HS-27A (cell line): ENCODE measurements around the gene CPNE9.
A peak's percentile ranks its signal among the peaks of the same experiment; 100 is the strongest.

ENCODE experiments used
- DNase-seq: peaks from one replicate; pipeline ENCODE4 v3.0.0-alpha.2; 2012; ENCODE audit warnings: low read depth, missing footprints

Gene CPNE9

DNA sequence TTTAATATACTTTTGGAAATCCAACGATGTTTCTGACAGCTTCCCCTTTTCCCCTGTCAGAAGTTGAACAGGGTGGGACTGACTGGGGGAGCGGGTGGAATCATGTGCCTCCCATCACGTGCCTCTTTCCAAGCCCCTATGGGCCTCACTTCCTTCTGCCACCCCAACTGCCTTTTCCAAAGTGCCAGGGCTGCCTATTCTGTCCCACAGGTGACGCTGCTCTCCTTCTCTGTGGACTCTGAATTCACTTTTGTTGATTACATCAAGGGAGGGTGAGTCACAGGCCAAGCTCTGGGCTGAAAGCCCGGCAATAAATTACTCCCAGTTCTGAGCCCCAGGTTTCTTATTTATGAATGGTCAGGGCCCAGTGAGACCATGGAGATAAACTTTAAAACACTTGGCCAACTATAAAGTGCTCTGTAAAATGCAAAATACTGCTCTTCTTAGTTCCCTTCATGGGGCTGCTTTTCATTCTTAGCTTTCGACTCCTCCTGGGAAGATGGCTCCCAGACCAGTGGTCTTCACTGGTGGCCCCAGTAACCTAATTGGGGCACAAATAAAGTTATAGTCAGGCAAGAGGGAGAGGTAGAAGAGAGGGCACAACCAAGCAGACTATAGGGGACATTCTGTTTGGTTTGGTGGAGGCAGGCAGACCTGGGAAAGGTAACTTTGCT is 12.3 kb downstream of the CPNE9 start:
- peak; percentile 88 for DNase-seq

- no peak for DNase-seq
These were observed 13.3 kb downstream of the CPNE9 start for GRCh38 chr3:9716801-9717555.

DNA sequence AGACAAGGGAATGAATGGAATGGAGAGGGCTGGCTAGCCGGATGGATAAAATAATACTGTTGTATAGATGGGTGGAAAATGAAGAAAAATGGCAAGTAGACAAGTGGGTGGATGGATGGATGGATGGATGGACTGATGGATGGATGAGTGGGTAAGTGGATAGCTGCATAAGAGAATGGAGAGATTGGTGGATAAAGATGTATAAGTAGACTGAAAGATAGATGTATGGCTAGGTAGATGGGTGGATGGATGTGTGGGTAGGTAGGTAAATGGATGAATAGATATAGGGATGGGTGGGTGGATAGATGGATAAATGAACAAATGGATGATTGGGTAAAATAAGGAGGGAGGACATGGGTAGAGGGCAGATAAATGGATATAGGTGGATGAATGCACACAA is 13.9 kb downstream of the CPNE9 start:
- no peak for DNase-seq

DNA sequence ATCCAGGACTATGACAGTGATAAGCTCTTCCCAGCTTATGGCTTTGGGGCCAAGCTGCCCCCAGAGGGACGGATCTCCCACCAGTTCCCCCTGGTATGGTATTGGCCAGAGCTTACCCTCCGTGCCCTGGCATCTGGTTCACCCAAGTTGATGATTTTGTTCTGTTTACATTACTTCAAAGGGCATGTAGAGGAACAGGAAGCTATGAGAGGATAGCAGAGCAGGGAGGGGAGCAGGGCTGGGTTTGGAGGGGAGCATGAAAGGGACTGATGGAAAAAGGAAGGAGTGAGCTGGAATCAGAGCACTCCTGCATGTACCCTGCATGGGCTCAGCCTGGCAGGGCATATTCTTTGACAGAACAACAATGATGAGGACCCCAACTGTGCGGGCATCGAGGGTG is 14.5 kb downstream of the CPNE9 start:
- no peak for DNase-seq

DNA sequence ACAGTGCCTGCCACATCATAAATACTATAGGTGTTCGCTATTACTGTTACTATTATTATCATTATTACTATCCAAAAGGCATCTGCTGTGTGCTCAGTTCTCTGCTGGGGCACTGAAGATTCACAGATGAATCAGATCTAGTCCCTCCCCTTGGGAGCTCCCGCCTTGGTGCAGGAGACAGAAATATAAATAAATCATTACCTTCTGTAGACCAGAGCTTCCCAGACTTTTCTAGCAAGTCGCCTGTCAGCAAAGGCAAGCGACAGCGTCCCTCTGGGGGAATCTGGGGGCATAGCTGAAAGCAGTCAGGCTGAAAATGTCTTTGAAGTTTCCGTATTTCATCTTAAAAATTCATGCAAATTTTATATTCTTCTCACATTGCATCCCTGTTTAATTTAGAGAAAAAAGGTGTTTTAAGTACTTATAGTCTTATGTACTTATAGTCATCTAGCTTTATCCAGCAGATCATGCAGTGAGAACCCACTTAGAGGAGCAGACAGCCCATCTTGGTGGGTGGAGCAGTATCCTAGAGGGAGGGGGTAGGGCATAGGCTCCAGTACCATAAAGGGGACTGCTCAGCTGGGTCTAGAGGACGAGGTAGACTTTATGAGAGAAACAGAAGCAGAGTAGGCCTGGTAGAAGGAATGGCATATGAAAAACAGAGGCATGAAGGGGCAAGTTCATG is 17.5 kb downstream of the CPNE9 start:
- DNase-seq, result no peak

DNA sequence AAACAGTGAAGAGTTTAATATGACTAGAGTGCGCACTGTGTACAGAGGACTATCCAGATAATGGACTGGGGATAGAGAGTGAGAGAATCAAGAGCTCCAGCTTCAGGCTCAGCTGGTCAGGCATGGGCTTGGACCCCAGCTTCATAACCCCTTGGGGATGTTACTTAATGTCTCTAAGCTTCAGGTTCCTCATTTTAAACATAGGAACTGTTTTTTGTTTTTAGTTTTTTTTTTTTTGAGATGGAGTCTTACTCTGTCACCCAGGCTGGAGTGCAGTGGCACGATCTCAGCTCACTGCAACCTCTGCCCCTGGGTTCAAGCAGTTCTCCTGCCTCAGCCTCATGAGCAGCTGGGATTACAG is 18.0 kb downstream of the CPNE9 start:
- DNase-seq, result no peak

DNA sequence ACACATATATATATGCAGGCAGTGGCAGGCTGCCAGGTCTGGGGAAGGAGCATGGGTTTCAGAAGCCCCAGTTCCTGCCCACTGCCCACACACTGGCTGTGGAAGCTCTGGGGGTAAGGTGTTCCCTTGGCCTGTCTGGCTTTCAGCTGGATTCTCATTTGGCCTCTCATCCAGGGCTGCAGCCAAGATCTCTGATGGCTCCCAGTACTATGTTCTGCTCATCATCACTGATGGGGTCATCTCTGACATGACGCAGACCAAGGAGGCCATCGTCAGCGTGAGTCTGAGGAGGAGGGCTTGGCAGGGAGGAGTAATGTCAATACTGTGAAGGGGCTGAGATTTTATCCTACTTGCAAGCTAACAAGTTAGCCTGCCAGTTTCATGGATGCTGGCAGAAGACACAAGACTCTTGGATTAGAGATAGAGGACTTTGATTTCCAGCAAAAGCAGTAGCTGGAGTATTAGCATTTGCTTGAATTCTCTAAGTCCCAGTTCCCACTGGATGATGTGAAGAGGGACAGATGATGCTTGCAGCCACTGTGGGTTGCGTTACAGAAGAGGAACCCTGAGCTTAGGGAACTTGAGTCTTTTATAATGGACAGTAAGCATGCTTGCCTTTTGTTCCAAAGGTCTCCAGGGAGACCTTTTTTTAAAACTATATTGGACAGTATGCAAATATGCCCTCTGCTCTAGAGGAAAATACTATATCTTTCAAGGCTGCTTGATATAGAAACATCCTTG is 22.3 kb downstream of the CPNE9 start:
- DNase-seq, result no peak

- DNase-seq, result no peak
These were observed 23.5 kb downstream of the CPNE9 start for GRCh38 chr3:9727041-9727595.

DNA sequence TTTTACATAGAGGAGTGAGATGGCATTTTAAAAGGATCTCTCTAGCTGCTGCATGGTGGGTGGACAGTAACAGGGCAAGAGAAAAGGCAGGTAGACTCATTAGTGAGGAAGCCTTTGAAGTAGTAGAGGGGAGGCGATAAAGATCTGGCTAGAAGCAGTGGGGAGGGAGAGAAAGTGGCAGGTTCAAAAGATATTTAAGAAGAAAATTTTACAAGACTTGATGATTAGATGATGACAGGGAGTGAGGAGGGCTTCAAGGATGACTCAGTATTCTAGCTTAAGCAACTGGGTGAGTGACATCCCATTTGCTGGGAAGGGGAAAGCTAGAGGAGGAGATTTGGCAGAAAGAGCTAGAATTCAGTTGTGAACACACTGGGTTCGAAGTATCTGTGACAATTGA is 24.1 kb downstream of the CPNE9 start:
- no peak for DNase-seq

- no peak for DNase-seq
These were observed 25.8 kb downstream of the CPNE9 start for GRCh38 chr3:9729419-9729818.

DNA sequence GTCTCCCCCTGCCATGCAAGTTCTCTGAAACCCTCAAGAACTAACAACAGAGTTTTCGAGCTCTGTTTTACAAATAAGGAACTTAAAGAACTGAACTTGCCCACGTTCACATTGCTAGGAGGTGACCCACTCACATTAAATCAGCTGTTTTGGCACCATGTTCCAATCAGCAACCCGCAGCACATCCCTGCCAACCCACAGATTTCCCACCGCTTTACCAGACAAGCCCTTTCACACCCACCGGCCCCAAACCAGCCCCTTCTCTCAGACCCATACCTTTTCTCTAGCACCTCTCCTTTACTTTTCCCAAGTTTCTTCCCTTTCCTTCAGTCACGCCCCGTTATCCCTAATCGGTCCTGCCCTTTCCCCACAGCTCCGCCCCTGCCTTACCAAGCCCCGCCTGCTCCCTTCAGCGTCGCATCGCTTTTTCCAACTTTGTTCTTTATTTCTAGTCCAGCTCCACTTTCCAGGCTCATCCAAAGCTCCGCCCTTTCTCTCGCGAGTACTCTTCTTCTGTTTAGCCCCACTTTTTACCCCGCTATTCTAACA is 27.1 kb downstream of the CPNE9 start:
- DNase-seq, result no peak

DNA sequence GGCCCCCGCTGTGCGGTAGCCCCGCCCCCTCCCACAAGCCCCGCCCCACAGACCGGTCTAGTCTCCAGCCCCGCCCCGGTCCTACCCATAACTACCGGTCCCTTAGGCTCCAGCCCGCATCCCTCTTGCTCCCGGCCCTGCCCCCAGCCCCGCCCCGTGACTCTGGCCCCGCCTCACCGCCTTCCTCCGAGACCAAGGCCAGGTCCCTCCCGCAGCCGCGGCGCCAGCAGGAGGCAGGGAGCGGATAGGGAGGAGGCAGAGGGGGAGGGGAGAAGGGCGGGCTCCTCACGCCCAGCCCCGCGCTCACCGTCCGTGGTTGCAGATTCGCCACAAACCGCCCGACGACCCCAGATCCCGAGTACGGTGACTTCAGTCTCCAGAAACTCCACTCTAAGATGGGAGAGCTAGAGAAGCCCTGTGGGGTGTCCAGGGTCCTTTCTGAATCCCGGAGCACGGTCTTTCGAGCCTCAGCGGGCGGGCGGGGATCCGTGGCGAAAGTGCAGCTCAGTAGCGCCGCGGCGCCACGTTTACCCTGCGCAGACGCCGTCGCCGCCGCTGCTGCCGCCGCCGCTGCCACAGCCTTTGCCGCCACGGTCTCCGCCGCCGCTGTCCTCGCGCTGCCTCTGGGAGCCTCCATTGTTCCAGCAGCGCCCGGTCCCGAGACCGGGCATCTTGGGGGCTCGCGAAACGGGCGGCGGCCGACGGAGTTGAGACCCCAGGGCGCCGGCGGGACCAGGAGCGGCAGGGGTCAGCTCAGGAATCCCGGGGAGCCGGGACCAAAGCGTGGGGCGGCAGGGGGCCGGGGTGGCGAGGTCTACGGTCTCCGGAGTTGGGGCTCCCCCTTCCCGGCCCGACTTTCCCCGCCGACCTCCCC is 27.8 kb downstream of the CPNE9 start, which contains the start of gene BRPF1:
TSS of gene BRPF1 (plus strand) at position 530 of the 874 bp plus-strand sequence. CDS start 2,406 bp downstream, outside the sequence.
- peak; percentile 96 for DNase-seq

- DNase-seq, result no peak
These were observed 28.6 kb downstream of the CPNE9 start for GRCh38 chr3:9732080-9732739.

DNA sequence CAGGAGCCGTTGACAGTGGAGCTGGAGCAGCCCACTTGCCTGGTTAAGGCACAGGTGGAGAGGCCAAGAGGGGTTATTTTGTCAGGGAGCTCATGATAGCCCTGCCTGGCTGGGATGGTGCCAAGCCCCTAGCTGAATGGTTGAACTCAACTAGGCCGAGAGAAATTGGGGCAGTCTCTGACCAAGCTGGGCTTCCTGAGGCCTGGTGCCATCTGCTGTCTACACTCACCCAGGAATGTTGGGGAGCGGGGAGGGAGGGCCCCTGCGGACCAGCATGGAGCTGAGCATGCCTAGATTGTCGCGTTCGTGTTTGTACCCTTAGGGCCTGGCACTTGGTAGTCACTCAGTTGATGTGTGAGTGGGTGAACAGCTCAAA is 29.1 kb downstream of the CPNE9 start:
- no peak for DNase-seq

GRCh38 chr3:9736831-9737230 is 33.2 kb downstream of the CPNE9 start:
- no peak for DNase-seq

- no peak for DNase-seq
These were observed 35.5 kb downstream of the CPNE9 start for GRCh38 chr3:9739181-9739580.

DNA sequence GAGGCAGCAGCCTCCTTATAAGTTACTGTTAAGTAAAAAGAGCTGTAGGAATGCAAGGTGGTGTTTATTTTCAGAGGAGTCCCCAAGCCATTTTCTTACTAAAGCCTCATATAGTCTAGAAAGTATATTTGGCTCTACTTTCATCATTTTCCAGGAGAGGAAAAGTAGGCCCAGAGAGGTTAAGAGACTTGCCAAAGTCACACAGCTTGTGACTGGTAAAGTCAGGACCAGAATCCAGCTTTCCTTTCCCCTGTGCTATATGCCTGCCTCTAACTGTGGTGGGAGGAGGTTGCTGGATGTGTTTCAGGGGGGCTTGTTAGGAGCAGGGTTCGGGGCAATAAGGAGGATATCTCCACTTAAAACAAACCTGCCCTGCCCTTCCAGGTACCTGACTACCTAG is 38.9 kb downstream of the CPNE9 start:
- DNase-seq, result no peak

DNA sequence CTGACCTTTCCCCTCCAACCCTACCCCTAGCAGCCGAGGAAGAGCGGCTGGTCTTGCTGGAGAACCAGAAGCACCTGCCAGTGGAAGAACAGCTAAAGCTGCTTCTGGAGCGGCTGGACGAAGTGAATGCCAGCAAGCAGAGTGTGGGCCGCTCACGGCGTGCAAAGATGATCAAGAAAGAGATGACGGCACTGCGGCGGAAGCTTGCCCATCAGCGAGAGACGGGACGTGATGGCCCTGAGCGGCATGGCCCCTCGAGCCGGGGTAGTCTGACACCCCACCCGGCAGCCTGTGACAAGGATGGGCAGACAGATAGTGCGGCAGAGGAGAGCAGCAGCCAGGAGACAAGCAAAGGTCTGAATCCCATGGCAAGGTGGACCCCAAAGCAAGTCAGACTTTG is 39.9 kb downstream of the CPNE9 start:
- DNase-seq, result no peak

- no peak for DNase-seq
These were observed 40.5 kb downstream of the CPNE9 start for GRCh38 chr3:9744162-9744561.

- DNase-seq, result no peak
These were observed 41.9 kb downstream of the CPNE9 start for GRCh38 chr3:9745521-9745920.
